Body of pancreas (tissue), 4 donors: ENCODE results near the gene FOXP1.

Experiments
- POLR2A ChIP-seq, 3 donors: fragments of 450-650 bp; IDR thresholded peaks; one replicate each; pipeline ENCODE4 v1.6.1; 2016; ENCODE audit warnings: antibody characterized with exemption in 3 of 3, mild to moderate bottlenecking in 2 of 3
- TF ChIP-seq, protein P1 (sequence below), 7 experiments: fragments of 450-650 bp in 4 of 7; fragments of 200-600 bp in 3 of 7; sonication (generic) in 3 of 7; IDR thresholded peaks; one replicate each; pipeline ENCODE4 v1.5.1; 2016 to 2019; ENCODE audit warnings: antibody characterized with exemption in 7 of 7

- TF ChIP-seq, protein P1, sequence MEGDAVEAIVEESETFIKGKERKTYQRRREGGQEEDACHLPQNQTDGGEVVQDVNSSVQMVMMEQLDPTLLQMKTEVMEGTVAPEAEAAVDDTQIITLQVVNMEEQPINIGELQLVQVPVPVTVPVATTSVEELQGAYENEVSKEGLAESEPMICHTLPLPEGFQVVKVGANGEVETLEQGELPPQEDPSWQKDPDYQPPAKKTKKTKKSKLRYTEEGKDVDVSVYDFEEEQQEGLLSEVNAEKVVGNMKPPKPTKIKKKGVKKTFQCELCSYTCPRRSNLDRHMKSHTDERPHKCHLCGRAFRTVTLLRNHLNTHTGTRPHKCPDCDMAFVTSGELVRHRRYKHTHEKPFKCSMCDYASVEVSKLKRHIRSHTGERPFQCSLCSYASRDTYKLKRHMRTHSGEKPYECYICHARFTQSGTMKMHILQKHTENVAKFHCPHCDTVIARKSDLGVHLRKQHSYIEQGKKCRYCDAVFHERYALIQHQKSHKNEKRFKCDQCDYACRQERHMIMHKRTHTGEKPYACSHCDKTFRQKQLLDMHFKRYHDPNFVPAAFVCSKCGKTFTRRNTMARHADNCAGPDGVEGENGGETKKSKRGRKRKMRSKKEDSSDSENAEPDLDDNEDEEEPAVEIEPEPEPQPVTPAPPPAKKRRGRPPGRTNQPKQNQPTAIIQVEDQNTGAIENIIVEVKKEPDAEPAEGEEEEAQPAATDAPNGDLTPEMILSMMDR (IDR thresholded peaks at IDR 0.05), result no peak
- no peak for TF ChIP-seq POLR2A (IDR thresholded peaks at IDR 0.05)
Measured at GRCh38 chr3:71122641-71123040, 460.9 kb downstream of the FOXP1 start.
